HepG2 (cell line): Measurements from ENCODE around the gene NSD2. TPM values are rescaled to one million over a fixed set of nuclear protein-coding genes. Genes with fewer than 3 reads are reported as not detected.
A peak's percentile ranks its signal among the peaks of the same experiment; 100 is the strongest.

Experiments used
- ARNT2 ChIP-seq: sonication (generic); formaldehyde crosslinking; IDR thresholded peaks from 2 replicates; pipeline ENCODE4 v1.8.0; 2022; ENCODE audit warnings: mild to moderate bottlenecking, low read depth, missing genetic modification reagents, moderate library complexity
- ATF5 ChIP-seq: sonication (generic); formaldehyde crosslinking; IDR thresholded peaks from 2 replicates; pipeline ENCODE4 v1.4.0; 2020; ENCODE audit warnings: mild to moderate bottlenecking, low read depth, missing genetic modification reagents
- BRD4 ChIP-seq: sonication (generic); formaldehyde crosslinking; IDR thresholded peaks from 2 replicates; pipeline ENCODE4 v1.4.0; 2020; ENCODE audit warnings: missing genetic modification reagents
- ETS1 ChIP-seq: sonication (generic); formaldehyde crosslinking; IDR thresholded peaks from 2 replicates; pipeline ENCODE4 v1.4.0; 2020; ENCODE audit warnings: missing genetic modification reagents
- HNRNPH1 ChIP-seq: fragments of 200-400 bp; formaldehyde crosslinking; optimal IDR thresholded peaks from 2 replicates; pipeline ENCODE3; 2017; ENCODE audit warnings: mild to moderate bottlenecking, low read depth, low read length
- JUND ChIP-seq: sonication (generic); formaldehyde crosslinking; IDR thresholded peaks from 2 replicates; pipeline ENCODE4 v1.8.0; 2022; ENCODE audit warnings: mild to moderate bottlenecking, missing genetic modification reagents
- LCORL ChIP-seq, 2 experiments: fragments of 450-650 bp in 1 of 2; sonication (generic) in 1 of 2; formaldehyde crosslinking in 1 of 2; IDR thresholded peaks; 2 replicates each; pipeline versions ENCODE4 v1.5.0 to v1.6.1; 2017 to 2020; ENCODE audit warnings: antibody characterized with exemption in 1 of 2, missing genetic modification reagents in 1 of 2
- MNT ChIP-seq: fragments of 450-650 bp; IDR thresholded peaks from 2 replicates; pipeline ENCODE4 v1.6.1; 2016
- MTA1 ChIP-seq: sonication (generic); formaldehyde crosslinking; IDR thresholded peaks from 2 replicates; pipeline ENCODE4 v1.4.0; 2020; ENCODE audit warnings: missing genetic modification reagents, mild to moderate bottlenecking, borderline replicate concordance
- PRMT3 ChIP-seq: sonication (generic); formaldehyde crosslinking; IDR thresholded peaks from 2 replicates; pipeline ENCODE4 v1.8.1; 2022; ENCODE audit warnings: low read depth, mild to moderate bottlenecking, moderate library complexity, missing genetic modification reagents, borderline replicate concordance
- RCOR2 ChIP-seq: IDR thresholded peaks from 2 replicates; pipeline ENCODE4 v1.6.1; 2016; ENCODE audit warnings: missing biosample characterization, missing genetic modification reagents
- REXO4 ChIP-seq: sonication (generic); formaldehyde crosslinking; IDR thresholded peaks from 2 replicates; pipeline ENCODE4 v1.8.0; 2022; ENCODE audit warnings: missing genetic modification reagents, mild to moderate bottlenecking, borderline replicate concordance
- SRSF4 ChIP-seq: fragments of 200-400 bp; formaldehyde crosslinking; IDR thresholded peaks from one replicate; pipeline ENCODE4 v1.6.1; 2018; ENCODE audit warnings: mild to moderate bottlenecking, low read depth, low read length, moderate library complexity; ENCODE audit not compliant: poor library complexity, severe bottlenecking
- SSRP1 ChIP-seq: IDR thresholded peaks from 2 replicates; pipeline ENCODE4 v1.6.1; 2016; ENCODE audit warnings: control low read depth
- TEAD3 ChIP-seq: optimal IDR thresholded peaks from 2 replicates; pipeline ENCODE3; 2016; ENCODE audit warnings: borderline replicate concordance
- ZGPAT ChIP-seq: IDR thresholded peaks from 2 replicates; pipeline ENCODE4 v1.6.1; 2016; ENCODE audit warnings: mild to moderate bottlenecking
- ZIK1 ChIP-seq: sonication (generic); formaldehyde crosslinking; IDR thresholded peaks from 2 replicates; pipeline ENCODE4 v1.5.0; 2020; ENCODE audit warnings: mild to moderate bottlenecking, low read depth, missing genetic modification reagents, borderline replicate concordance
- ZNF496 ChIP-seq: sonication (generic); formaldehyde crosslinking; IDR thresholded peaks from 2 replicates; pipeline ENCODE4 v1.8.1; 2023; ENCODE audit warnings: mild to moderate bottlenecking, moderate library complexity, missing genetic modification reagents; ENCODE audit not compliant: insufficient replicate concordance
- ZNF709 ChIP-seq: sonication (generic); formaldehyde crosslinking; IDR thresholded peaks from 2 replicates; pipeline ENCODE4 v1.5.0; 2020; ENCODE audit warnings: mild to moderate bottlenecking, missing genetic modification reagents
- ZNF720 ChIP-seq: sonication (generic); formaldehyde crosslinking; IDR thresholded peaks from 2 replicates; pipeline ENCODE4 v1.4.0; 2020; ENCODE audit warnings: missing genetic modification reagents
- ZNF841 ChIP-seq: sonication (generic); formaldehyde crosslinking; IDR thresholded peaks from 2 replicates; pipeline ENCODE4 v1.8.1; 2023; ENCODE audit warnings: missing genetic modification reagents, borderline replicate concordance
- ZSCAN21 ChIP-seq: sonication (generic); formaldehyde crosslinking; IDR thresholded peaks from 2 replicates; pipeline ENCODE4 v1.8.0; 2022; ENCODE audit warnings: mild to moderate bottlenecking, missing genetic modification reagents, moderate library complexity, borderline replicate concordance
- ZSCAN25 ChIP-seq: sonication (generic); formaldehyde crosslinking; IDR thresholded peaks from 2 replicates; pipeline ENCODE4 v1.8.0; 2022; ENCODE audit warnings: mild to moderate bottlenecking, missing genetic modification reagents
- polyA plus RNA-seq, 8 experiments: library from polyadenylated mRNA; depleted of rRNA in 3 of 8; stranded (reverse) in 7 of 8; unstranded in 1 of 8; fragments of >200 nt; fragmentation: Illumina TruSeq in 4 of 8; extraction: Trizol in 4 of 8; gene quantifications; 2 replicates each; pipeline versions ENCODE4 v1.2.1 to v1.2.3, GENCODE V29; 2011 to 2016; ENCODE audit warnings: low read depth in 4 of 8, missing spikeins in 1 of 8, mixed read lengths in 1 of 8; ENCODE audit not compliant: insufficient read depth in 1 of 8
- total RNA-seq, 5 experiments: library from RNA; depleted of rRNA; stranded (reverse); fragments of >200 nt; fragmentation: Illumina TruSeq; extraction: Trizol; gene quantifications; 2 replicates each; pipeline ENCODE4 v1.2.3, GENCODE V29; 2016; ENCODE audit warnings: low read depth in 1 of 5

NSD2 gene
- total and polyA plus RNA-seq, 2 of the 13 experiments (the other 11 are each of a cell fraction or from before 2014, with no cell fraction given) = 22.0 to 65.9 TPM

- TF ChIP-seq LCORL (IDR thresholded peaks at IDR 0.05) = no peak
- peak; percentile 88 for TF ChIP-seq LCORL (CRISPR knock-in tag; IDR thresholded peaks at IDR 0.05)
- no peak for TF ChIP-seq JUND (CRISPR knock-in tag)
- TF ChIP-seq ZSCAN25 = peak; percentile 46; the same call in 1 of the 2 replicates
- peak; percentile 18; the same call in 1 of the 2 replicates for TF ChIP-seq ZIK1 (CRISPR knock-in tag)
- no peak; the same call in 1 of the 2 replicates for TF ChIP-seq BRD4 (CRISPR knock-in tag)
- peak; percentile 81; the same call in 1 of the 2 replicates for TF ChIP-seq ETS1 (CRISPR knock-in tag)
- TF ChIP-seq TEAD3 (CRISPR knock-in tag) = peak; percentile 78
- 0 out of 2 replicates have a peak, but pooled peaks have one; percentile 28 for TF ChIP-seq ZNF841
- peak; percentile 31; the same call in 1 of the 2 replicates for TF ChIP-seq SSRP1 (CRISPR knock-in tag)
- TF ChIP-seq RCOR2 (CRISPR knock-in tag) = no peak
- peak; percentile 31; the same call in 1 of the 2 replicates for TF ChIP-seq MTA1 (CRISPR knock-in tag)
- no peak for TF ChIP-seq HNRNPH1
- no peak for TF ChIP-seq REXO4 (CRISPR knock-in tag)
- peak; percentile 17; the same call in 1 of the 2 replicates for TF ChIP-seq ZSCAN21
- TF ChIP-seq SRSF4 = no peak
- TF ChIP-seq ZGPAT (CRISPR knock-in tag) = peak; percentile 92
- TF ChIP-seq PRMT3 (CRISPR knock-in tag) = peak; percentile 61; the same call in 1 of the 2 replicates
- TF ChIP-seq MNT = no peak
- peak; percentile 80 for TF ChIP-seq ZNF709
- no peak for TF ChIP-seq ATF5 (CRISPR knock-in tag)
- TF ChIP-seq ZNF496 = no peak
- peak; percentile 83 for TF ChIP-seq ARNT2
- no peak for TF ChIP-seq ZNF720 (CRISPR knock-in tag)
These were observed 14.9 kb upstream of the NSD2 start, which contains the start of gene LETM1 (continued) for GRCh38 chr4:1856071-1856942.
